NT2/D1 (cell line): ENCODE data around the gene COX4I2.

Source experiments
- SUZ12 ChIP-seq: IDR thresholded peaks from 2 replicates; pipeline ENCODE4 v1.6.1; 2011; ENCODE audit not compliant: insufficient read length, insufficient read depth; ENCODE audit errors: extremely low read depth
- YY1 ChIP-seq: IDR thresholded peaks from 2 replicates; pipeline ENCODE4 v1.6.1; 2011; ENCODE audit not compliant: insufficient read length, insufficient read depth
- ZNF274 ChIP-seq: IDR thresholded peaks from 2 replicates; pipeline ENCODE4 v1.6.1; 2011; ENCODE audit warnings: mild to moderate bottlenecking, low read depth, low read length

DNA sequence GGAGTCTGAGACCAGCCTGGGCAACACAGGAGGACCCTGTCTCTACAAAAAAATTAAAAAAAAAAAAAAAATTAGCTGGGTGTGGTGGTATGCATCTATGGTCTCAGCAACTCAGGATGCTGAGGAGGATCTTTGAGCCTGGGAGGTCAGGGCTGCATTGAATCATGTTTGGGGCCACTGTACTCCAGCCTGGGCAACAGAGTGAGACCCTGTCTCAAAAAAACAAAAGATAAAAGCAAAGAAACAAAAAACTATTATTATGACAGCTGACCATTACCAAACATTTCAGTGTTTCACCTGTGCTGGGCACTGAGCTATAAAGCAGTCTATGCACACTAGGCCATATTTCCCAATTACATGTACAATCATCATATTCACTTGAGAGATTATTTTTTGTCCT is 35.7 kb downstream of the COX4I2 start:
- TF ChIP-seq SUZ12, result no peak
- no peak for TF ChIP-seq ZNF274
- no peak for TF ChIP-seq YY1
